Stromal cell of bone marrow (primary cell): ENCODE data around the gene XCR1.
"Not testable (repeated sequence)": the region's sequence is repeated elsewhere in the genome, so short reads cannot be mapped to it uniquely, and the experiment has no call there.

Source experiments
- DNase-seq: peaks from one replicate; pipeline ENCODE4 v3.0.0-alpha.2; 2012; ENCODE audit warnings: low read depth

XCR1 gene

GRCh38 chr3:46006238-46007032, 20.8 kb downstream of the XCR1 start:
- DNase-seq: peak; percentile 91

GRCh38 chr3:46003706-46004105, 23.6 kb downstream of the XCR1 start:
- not testable (repeated sequence) for DNase-seq

GRCh38 chr3:46001178-46001577, 26.1 kb downstream of the XCR1 start:
- no peak for DNase-seq

GRCh38 chr3:45997942-45998341, 29.3 kb downstream of the XCR1 start:
- DNase-seq: no peak

GRCh38 chr3:45997499-45997898, 29.8 kb downstream of the XCR1 start:
- not testable (repeated sequence) for DNase-seq

GRCh38 chr3:45995236-45996192, 31.8 kb downstream of the XCR1 start, which contains the start of gene FYCO1:
Gene FYCO1 (minus strand): TSS chr3:45995824. CDS start chr3:45984910, 10,914 bp downstream.
- peak; percentile 81 for DNase-seq

GRCh38 chr3:45994419-45995235, 32.7 kb downstream of the XCR1 start:
- DNase-seq: no peak

- no peak for DNase-seq
Measured at GRCh38 chr3:45993421-45994027, 33.8 kb downstream of the XCR1 start.

- peak; percentile 87 for DNase-seq
Measured at GRCh38 chr3:45992821-45993221, 34.5 kb downstream of the XCR1 start.

- DNase-seq: no peak
Measured at GRCh38 chr3:45992133-45992729, 35.1 kb downstream of the XCR1 start.

GRCh38 chr3:45991341-45991740, 35.9 kb downstream of the XCR1 start:
- no peak for DNase-seq

- DNase-seq: no peak
Measured at GRCh38 chr3:45990181-45990580, 37.1 kb downstream of the XCR1 start.

- DNase-seq: peak; percentile 81
Measured at GRCh38 chr3:45988804-45989203, 38.5 kb downstream of the XCR1 start.

- DNase-seq: no peak
Measured at GRCh38 chr3:45988362-45988761, 38.9 kb downstream of the XCR1 start.

GRCh38 chr3:45987368-45988291, 39.7 kb downstream of the XCR1 start:
- no peak for DNase-seq

- DNase-seq: peak; percentile 66
Measured at GRCh38 chr3:45986303-45986982, 40.8 kb downstream of the XCR1 start.

GRCh38 chr3:45985532-45986302, 41.6 kb downstream of the XCR1 start:
- DNase-seq: no peak
